Measurements from ENCODE around the gene POLRMT. TPM values are rescaled to one million over a fixed set of nuclear protein-coding genes. Genes with fewer than 3 reads are reported as not detected.

POLRMT gene
- total and polyA plus RNA-seq, 4 donors: 16.0 to 41.4 (median 35.1) TPM

GRCh38 chr19:623175-623916 lies 10.0 kb downstream of the POLRMT start:
- no peak overlapping the region for H3K9ac ChIP-seq (ENCODE audit: low read depth in 1 of 2, low read length in 2 of 2)
- no peak for DNase-seq (ENCODE audit: low spot score)
- H3K36me3 ChIP-seq (ENCODE audit: control insufficient read depth in 4 of 4, insufficient read depth in 3 of 4, low read depth in 1 of 4, low read length in 3 of 4): peaks cover 7 to 57% (median 28%) of the 10 kb centered on the region in 4 donors
- H3K27me3 ChIP-seq (ENCODE audit: control insufficient read depth in 4 of 4, insufficient read depth in 4 of 4, low read length in 3 of 4): no peaks in the 10 kb centered on the region
- no peak for TF ChIP-seq GABPA (IDR thresholded peaks at IDR 0.05 in 1 of 2, conservative IDR thresholded peaks at IDR 0.05 in 1 of 2)
- no peak for TF ChIP-seq SP1 (IDR thresholded peaks at IDR 0.05)
- TF ChIP-seq HNF4G (IDR thresholded peaks at IDR 0.05): no peak
- TF ChIP-seq RXRA (IDR thresholded peaks at IDR 0.05): no peak
- no peak for TF ChIP-seq REST (IDR thresholded peaks at IDR 0.05)
- TF ChIP-seq JUND (IDR thresholded peaks at IDR 0.05): no peak
- TF ChIP-seq TAF1 (conservative IDR thresholded peaks at IDR 0.05): no peak
- no peak for TF ChIP-seq FOXA1 (IDR thresholded peaks at IDR 0.05)
- TF ChIP-seq CTCF (IDR thresholded peaks at IDR 0.05; ENCODE audit: low read depth, low read length, missing input control): no peak
- no peak for TF ChIP-seq YY1 (IDR thresholded peaks at IDR 0.05)
- TF ChIP-seq HNF4A (conservative IDR thresholded peaks at IDR 0.05): no peak
- TF ChIP-seq MAX (IDR thresholded peaks at IDR 0.05): no peak
- TF ChIP-seq FOXA2 (IDR thresholded peaks at IDR 0.05): no peak
- TF ChIP-seq ZBTB33 (IDR thresholded peaks at IDR 0.05): no peak
- TF ChIP-seq ATF3 (IDR thresholded peaks at IDR 0.05): no peak
- TF ChIP-seq EGR1 (IDR thresholded peaks at IDR 0.05; ENCODE audit: low read depth in 2 of 2): no peak
- no peak for TF ChIP-seq NR2F2 (IDR thresholded peaks at IDR 0.05)
- no peak for TF ChIP-seq RAD21 (IDR thresholded peaks at IDR 0.05)
- no peak overlapping the region for H3K27ac ChIP-seq (ENCODE audit: low read depth in 1 of 2, low read length in 2 of 2)
- no peak overlapping the region for H3K4me3 ChIP-seq (ENCODE audit: low read depth in 1 of 3, low read length in 3 of 3)
- 95% methylated on average over 44 of the region's 44 CpGs for WGBS
- no peaks in the 10 kb centered on the region for H3K9me3 ChIP-seq (ENCODE audit: control insufficient read depth in 4 of 4, low read length in 3 of 4)
- no peaks in the 10 kb centered on the region for H3K4me1 ChIP-seq (ENCODE audit: control insufficient read depth in 4 of 4, insufficient read depth in 4 of 4, low read length in 3 of 4)

All from liver (tissue), 9 donors.